HepG2 (cell line): ENCODE measurements around the gene NDE1.
"Not testable (repeated sequence)": the region's sequence is repeated elsewhere in the genome, so short reads cannot be mapped to it uniquely, and the experiment has no call there.

Source experiments
- CAMTA2 ChIP-seq: sonication (generic); formaldehyde crosslinking; IDR thresholded peaks from 2 replicates; pipeline ENCODE4 v1.4.0; 2020; ENCODE audit warnings: mild to moderate bottlenecking, missing genetic modification reagents, borderline replicate concordance
- ETV5 ChIP-seq: IDR thresholded peaks from 2 replicates; pipeline ENCODE4 v1.6.1; 2018; ENCODE audit warnings: missing biosample characterization, missing genetic modification reagents, inconsistent platforms, borderline replicate concordance
- HNRNPLL ChIP-seq: fragments of 200-400 bp; formaldehyde crosslinking; IDR thresholded peaks from 2 replicates; pipeline ENCODE4 v1.6.1; 2017; ENCODE audit warnings: mild to moderate bottlenecking, low read depth, low read length; ENCODE audit not compliant: poor library complexity, severe bottlenecking
- MAX ChIP-seq: IDR thresholded peaks from 2 replicates; pipeline ENCODE4 v1.6.1; 2012; ENCODE audit warnings: inconsistent platforms
- POGK ChIP-seq: sonication (generic); formaldehyde crosslinking; conservative IDR thresholded peaks from 2 replicates; pipeline ENCODE4 v1.8.0; 2022; ENCODE audit warnings: mild to moderate bottlenecking, moderate library complexity, missing genetic modification reagents
- POLR2A ChIP-seq, 2 experiments: IDR thresholded peaks; 2 replicates each; pipeline ENCODE4 v1.6.1; 2011; ENCODE audit warnings: low read depth in 2 of 2, low read length in 2 of 2, mild to moderate bottlenecking in 1 of 2, moderate library complexity in 1 of 2; ENCODE audit not compliant: insufficient read depth in 1 of 2
- STAG1 ChIP-seq: sonication (generic); formaldehyde crosslinking; IDR thresholded peaks from 2 replicates; pipeline ENCODE4 v1.4.0; 2020; ENCODE audit warnings: missing genetic modification reagents
- ZNF282 ChIP-seq: fragments of 450-650 bp; IDR thresholded peaks from 2 replicates; pipeline ENCODE4 v1.6.1; 2018; ENCODE audit not compliant: partially characterized antibody
- ZNF616 ChIP-seq: sonication (generic); formaldehyde crosslinking; IDR thresholded peaks from 2 replicates; pipeline ENCODE4 v1.5.0; 2020; ENCODE audit warnings: low read depth, mild to moderate bottlenecking, missing genetic modification reagents
- TF ChIP-seq, protein P1 (sequence below): sonication (generic); formaldehyde crosslinking; IDR thresholded peaks from 2 replicates; pipeline ENCODE4 v1.5.0; 2020; ENCODE audit warnings: mild to moderate bottlenecking, missing genetic modification reagents, moderate library complexity

DNA sequence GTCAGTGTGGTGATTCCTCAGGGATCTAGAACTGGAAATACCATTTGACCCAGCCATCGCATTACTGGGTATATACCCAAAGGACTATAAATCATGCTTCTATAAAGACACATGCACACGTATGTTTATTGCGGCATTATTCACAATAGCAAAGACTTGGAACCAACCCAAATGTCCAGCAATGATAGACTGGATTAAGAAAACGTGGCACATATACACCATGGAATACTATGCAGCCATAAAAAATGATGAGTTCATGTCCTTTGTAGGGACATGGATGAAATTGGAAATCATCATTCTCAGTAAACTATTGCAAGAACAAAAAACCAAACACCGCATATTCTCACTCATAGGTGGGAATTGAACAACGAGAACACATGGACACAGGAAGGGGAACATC, 5.5 kb downstream of the NDE1 start:
- TF ChIP-seq POLR2A (IDR thresholded peaks at IDR 0.05; ENCODE audit: insufficient read depth in 1 of 2, low read depth in 2 of 2, low read length in 2 of 2); CAMTA2 (CRISPR knock-in tag); ZNF616 (CRISPR knock-in tag); HNRNPLL; ETV5 (CRISPR knock-in tag); STAG1 (CRISPR knock-in tag); MAX; ZNF282; POGK (CRISPR knock-in tag): not testable (repeated sequence)
- TF ChIP-seq, protein P1, sequence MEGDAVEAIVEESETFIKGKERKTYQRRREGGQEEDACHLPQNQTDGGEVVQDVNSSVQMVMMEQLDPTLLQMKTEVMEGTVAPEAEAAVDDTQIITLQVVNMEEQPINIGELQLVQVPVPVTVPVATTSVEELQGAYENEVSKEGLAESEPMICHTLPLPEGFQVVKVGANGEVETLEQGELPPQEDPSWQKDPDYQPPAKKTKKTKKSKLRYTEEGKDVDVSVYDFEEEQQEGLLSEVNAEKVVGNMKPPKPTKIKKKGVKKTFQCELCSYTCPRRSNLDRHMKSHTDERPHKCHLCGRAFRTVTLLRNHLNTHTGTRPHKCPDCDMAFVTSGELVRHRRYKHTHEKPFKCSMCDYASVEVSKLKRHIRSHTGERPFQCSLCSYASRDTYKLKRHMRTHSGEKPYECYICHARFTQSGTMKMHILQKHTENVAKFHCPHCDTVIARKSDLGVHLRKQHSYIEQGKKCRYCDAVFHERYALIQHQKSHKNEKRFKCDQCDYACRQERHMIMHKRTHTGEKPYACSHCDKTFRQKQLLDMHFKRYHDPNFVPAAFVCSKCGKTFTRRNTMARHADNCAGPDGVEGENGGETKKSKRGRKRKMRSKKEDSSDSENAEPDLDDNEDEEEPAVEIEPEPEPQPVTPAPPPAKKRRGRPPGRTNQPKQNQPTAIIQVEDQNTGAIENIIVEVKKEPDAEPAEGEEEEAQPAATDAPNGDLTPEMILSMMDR (CRISPR knock-in tag), result not testable (repeated sequence)
